Immature natural killer cell (primary cell): ENCODE results near the gene PKD2L2. TPM values are rescaled to one million over a fixed set of nuclear protein-coding genes. Genes with fewer than 3 reads are reported as not detected.

Experiments
- DNase-seq, 3 donors: peaks; one replicate each; pipeline ENCODE4 v3.0.0; 2022; ENCODE audit warnings: mixed read lengths in 1 of 3
- H3K27ac Mint-ChIP-seq, 6 donors: one replicate each; pipeline ENCODE4 v1.8.0; 2020; ENCODE audit warnings: mixed read lengths in 6 of 6, mild to moderate bottlenecking in 5 of 6, inconsistent platforms in 4 of 6, moderate library complexity in 3 of 6
- H3K27me3 Mint-ChIP-seq, 3 donors: one replicate each; pipeline ENCODE4 v1.8.0; 2020 to 2021; ENCODE audit warnings: low read depth in 3 of 3, mild to moderate bottlenecking in 3 of 3, mixed read lengths in 3 of 3, moderate library complexity in 3 of 3, inconsistent platforms in 1 of 3
- H3K36me3 Mint-ChIP-seq, 3 donors: one replicate each; pipeline ENCODE4 v1.8.0; 2020; ENCODE audit warnings: mixed read lengths in 3 of 3, inconsistent platforms in 2 of 3, mild to moderate bottlenecking in 2 of 3
- H3K4me1 Mint-ChIP-seq, 2 donors: one replicate each; pipeline ENCODE4 v1.8.0; 2020; ENCODE audit warnings: inconsistent platforms in 2 of 2, mild to moderate bottlenecking in 2 of 2, mixed read lengths in 2 of 2, moderate library complexity in 1 of 2
- H3K4me3 Mint-ChIP-seq, 5 donors: one replicate each; pipeline ENCODE4 v1.8.0; 2020; ENCODE audit warnings: mild to moderate bottlenecking in 5 of 5, mixed read lengths in 5 of 5, inconsistent platforms in 3 of 5, moderate library complexity in 3 of 5
- H3K9me3 Mint-ChIP-seq, 6 donors: one replicate each; pipeline ENCODE4 v1.8.0; 2020; ENCODE audit warnings: mild to moderate bottlenecking in 6 of 6, mixed read lengths in 6 of 6, inconsistent platforms in 4 of 6, moderate library complexity in 3 of 6
- polyA plus RNA-seq, 3 donors: library from polyadenylated mRNA; unstranded; fragments of 300-500 nt; fragmentation: Illumina TruSeq; gene quantifications; one replicate each; pipeline ENCODE4 v1.2.3, GENCODE V29; 2021

The PKD2L2 gene
- polyA plus RNA-seq, 3 donors from 2014 or later: 0.23 to 0.30 TPM; not detected in 1

- no peak overlapping the region for H3K4me3 Mint-ChIP-seq
- H3K36me3 Mint-ChIP-seq: no peaks in the 10 kb centered on the region
- DNase-seq: no peak
- no peaks in the 10 kb centered on the region for H3K9me3 Mint-ChIP-seq
- H3K27me3 Mint-ChIP-seq: peaks cover 0 to 2% (median 0%) of the 10 kb centered on the region in 3 donors
- no peak overlapping the region for H3K27ac Mint-ChIP-seq
- H3K4me1 Mint-ChIP-seq: no peaks in the 10 kb centered on the region
Observed at GRCh38 chr5:137866541-137867388, 22.5 kb upstream of the PKD2L2 start.

GRCh38 chr5:137867664-137868063 lies 21.6 kb upstream of the PKD2L2 start, which contains the start of gene MYOT:
TSS of gene MYOT (plus strand) at chr5:137867860. CDS start at chr5:137870652, 2,792 bp downstream.
- Mint-ChIP-seq H3K36me3 (no peaks in the 10 kb centered on the region), H3K27me3 (peaks cover 0 to 2% (median 0%) of the 10 kb centered on the region in 3 donors), H3K9me3 (no peaks in the 10 kb centered on the region), H3K27ac (no peak within 1 kb of the TSS), H3K4me3 (no peak within 1 kb of the TSS), H3K4me1 (no peaks in the 10 kb centered on the region)
- no peak for DNase-seq

GRCh38 chr5:137870647-137871339 lies 18.5 kb upstream of the PKD2L2 start:
- no peak overlapping the region for H3K4me3 Mint-ChIP-seq
- H3K4me1 Mint-ChIP-seq: no peaks in the 10 kb centered on the region
- DNase-seq: no peak
- no peaks in the 10 kb centered on the region for H3K9me3 Mint-ChIP-seq
- H3K36me3 Mint-ChIP-seq: no peaks in the 10 kb centered on the region
- peaks cover 0 to 2% (median 0%) of the 10 kb centered on the region in 3 donors for H3K27me3 Mint-ChIP-seq
- H3K27ac Mint-ChIP-seq: no peak overlapping the region

- no peaks in the 10 kb centered on the region for H3K4me1 Mint-ChIP-seq
Observed at GRCh38 chr5:137871571-137871970, 17.7 kb upstream of the PKD2L2 start.

GRCh38 chr5:137872466-137872865 lies 16.8 kb upstream of the PKD2L2 start:
- no peaks in the 10 kb centered on the region for H3K9me3 Mint-ChIP-seq
- peaks cover 0 to 4% (median 2%) of the 10 kb centered on the region in 3 donors for H3K27me3 Mint-ChIP-seq
- H3K4me3 Mint-ChIP-seq: no peak overlapping the region
- DNase-seq: no peak
- no peak overlapping the region for H3K27ac Mint-ChIP-seq
- H3K4me1 Mint-ChIP-seq: no peaks in the 10 kb centered on the region
- no peaks in the 10 kb centered on the region for H3K36me3 Mint-ChIP-seq

More at GRCh38 chr5:137871571-137871970, 17.7 kb upstream of the PKD2L2 start:
- Mint-ChIP-seq H3K27me3 (peaks cover 0 to 2% (median 0%) of the 10 kb centered on the region in 3 donors), H3K27ac (no peak overlapping the region), H3K36me3 (no peaks in the 10 kb centered on the region), H3K9me3 (no peaks in the 10 kb centered on the region), H3K4me3 (no peak overlapping the region)
- no peak for DNase-seq

GRCh38 chr5:137876101-137876500 lies 13.2 kb upstream of the PKD2L2 start:
- DNase-seq: no peak
- no peak overlapping the region for H3K27ac Mint-ChIP-seq
- peaks cover 0 to 4% (median 0%) of the 10 kb centered on the region in 3 donors for H3K27me3 Mint-ChIP-seq
- H3K36me3 Mint-ChIP-seq: no peaks in the 10 kb centered on the region
- no peak overlapping the region for H3K4me3 Mint-ChIP-seq
- H3K4me1 Mint-ChIP-seq: no peaks in the 10 kb centered on the region
- H3K9me3 Mint-ChIP-seq: no peaks in the 10 kb centered on the region

- Mint-ChIP-seq H3K36me3 (peaks cover 3 to 7% (median 4%) of the 10 kb centered on the region in 3 donors), H3K27me3 (peaks cover 0 to 4% (median 0%) of the 10 kb centered on the region in 3 donors), H3K9me3 (no peaks in the 10 kb centered on the region), H3K4me3 (no peak overlapping the region), H3K27ac (no peak overlapping the region), H3K4me1 (no peaks in the 10 kb centered on the region)
- DNase-seq: no peak
Observed at GRCh38 chr5:137880313-137880712, 8.9 kb upstream of the PKD2L2 start.

GRCh38 chr5:137887831-137888230 lies 1.4 kb upstream of the PKD2L2 start:
- H3K4me3 Mint-ChIP-seq: peak overlapping the region in 4 of 5 donors; percentile 86 to 91 (median 88)
- peaks cover 15 to 36% of the 10 kb centered on the region in 2 donors for H3K4me1 Mint-ChIP-seq
- peak overlapping the region in 5 of 6 donors; percentile 93 to 98 (median 96) for H3K27ac Mint-ChIP-seq
- H3K9me3 Mint-ChIP-seq: no peaks in the 10 kb centered on the region
- no peak for DNase-seq
- peaks cover 0 to under 1% (median under 1%) of the 10 kb centered on the region in 3 donors for H3K36me3 Mint-ChIP-seq
- H3K27me3 Mint-ChIP-seq: peaks cover 0 to 10% (median 10%) of the 10 kb centered on the region in 3 donors

GRCh38 chr5:137888466-137888862 lies 793 bp upstream of the PKD2L2 start:
- peak in 1 of 3 donors; percentile 23 for DNase-seq
- H3K36me3 Mint-ChIP-seq: no peaks in the 10 kb centered on the region
- H3K27me3 Mint-ChIP-seq: peaks cover 0 to 10% (median 10%) of the 10 kb centered on the region in 3 donors
- H3K27ac Mint-ChIP-seq: peak overlapping the region; percentile 93 to 98 (median 96)
- no peaks in the 10 kb centered on the region for H3K9me3 Mint-ChIP-seq
- H3K4me1 Mint-ChIP-seq: peaks cover 15 to 36% of the 10 kb centered on the region in 2 donors
- peak overlapping the region; percentile 86 to 91 (median 88) for H3K4me3 Mint-ChIP-seq

- no peak for DNase-seq
- Mint-ChIP-seq H3K27me3 (peaks cover 0 to 13% (median 10%) of the 10 kb centered on the region in 3 donors), H3K4me1 (peaks cover 15 to 36% of the 10 kb centered on the region in 2 donors), H3K27ac (peak overlapping the region in 1 of 6 donors; percentile 5), H3K9me3 (no peaks in the 10 kb centered on the region), H3K4me3 (peak overlapping the region in 1 of 5 donors; percentile 15), H3K36me3 (no peaks in the 10 kb centered on the region)
Observed at GRCh38 chr5:137890845-137891244, 1.6 kb downstream of the PKD2L2 start.

- H3K27me3 Mint-ChIP-seq: peaks cover 0 to 13% (median 10%) of the 10 kb centered on the region in 3 donors
- H3K4me3 Mint-ChIP-seq: no peak overlapping the region
- no peaks in the 10 kb centered on the region for H3K36me3 Mint-ChIP-seq
- H3K9me3 Mint-ChIP-seq: no peaks in the 10 kb centered on the region
- DNase-seq: no peak
- H3K27ac Mint-ChIP-seq: no peak overlapping the region
- H3K4me1 Mint-ChIP-seq: peaks cover 15 to 29% of the 10 kb centered on the region in 2 donors
Observed at GRCh38 chr5:137891849-137892248, 2.6 kb downstream of the PKD2L2 start.

- H3K27me3 Mint-ChIP-seq: peaks cover 0 to 5% (median under 1%) of the 10 kb centered on the region in 3 donors
- H3K27ac Mint-ChIP-seq: no peak overlapping the region
- H3K4me3 Mint-ChIP-seq: no peak overlapping the region
- DNase-seq: no peak
- H3K4me1 Mint-ChIP-seq: peaks cover 2 to 3% of the 10 kb centered on the region in 2 donors
- no peaks in the 10 kb centered on the region for H3K9me3 Mint-ChIP-seq
- no peaks in the 10 kb centered on the region for H3K36me3 Mint-ChIP-seq
Observed at GRCh38 chr5:137894586-137894985, 5.3 kb downstream of the PKD2L2 start.

GRCh38 chr5:137896560-137896959 lies 7.3 kb downstream of the PKD2L2 start:
- peaks cover 0 to 3% (median 0%) of the 10 kb centered on the region in 3 donors for H3K27me3 Mint-ChIP-seq
- no peak for DNase-seq
- H3K9me3 Mint-ChIP-seq: no peaks in the 10 kb centered on the region
- no peak overlapping the region for H3K27ac Mint-ChIP-seq
- H3K4me1 Mint-ChIP-seq: no peaks in the 10 kb centered on the region
- H3K36me3 Mint-ChIP-seq: no peaks in the 10 kb centered on the region
- no peak overlapping the region for H3K4me3 Mint-ChIP-seq

GRCh38 chr5:137899493-137899892 lies 10.2 kb downstream of the PKD2L2 start:
- Mint-ChIP-seq H3K4me3 (no peak overlapping the region), H3K9me3 (no peaks in the 10 kb centered on the region), H3K27ac (no peak overlapping the region), H3K4me1 (no peaks in the 10 kb centered on the region), H3K36me3 (peaks cover 0 to 3% (median 0%) of the 10 kb centered on the region in 3 donors), H3K27me3 (peaks cover 0 to 3% (median 2%) of the 10 kb centered on the region in 3 donors)
- no peak for DNase-seq
